Spleen (tissue), 11 donors: ENCODE data around the gene XG. TPM values are rescaled to one million over a fixed set of nuclear protein-coding genes. Genes with fewer than 3 reads are reported as not detected.

Experiments used
- DNase-seq: peaks from one replicate; pipeline ENCODE4 v3.0.0-alpha.2; 2020
- H3K27ac ChIP-seq, 8 donors: fragments of 200-600 bp; sonication (generic) in 7 of 8; 1 replicate in 4 of 8; 2 replicates in 4 of 8; pipeline versions ENCODE4 v1.5.0 to v1.8.0; 2016 to 2021; ENCODE audit warnings: inconsistent platforms in 4 of 8, mild to moderate bottlenecking in 4 of 8, moderate library complexity in 1 of 8
- H3K27me3 ChIP-seq, 7 donors: fragments of 200-600 bp; sonication (generic) in 6 of 7; replicated peaks in 1 of 7; 1 replicate in 4 of 7; 2 replicates in 3 of 7; pipeline versions ENCODE4 v1.5.0 to v1.8.0; 2016 to 2021; ENCODE audit warnings: inconsistent platforms in 3 of 7, mild to moderate bottlenecking in 1 of 7
- H3K36me3 ChIP-seq, 6 donors: fragments of 200-600 bp; sonication (generic) in 5 of 6; 1 replicate in 4 of 6; 2 replicates in 2 of 6; pipeline versions ENCODE4 v1.5.0 to v1.8.0; 2016 to 2021; ENCODE audit warnings: inconsistent platforms in 2 of 6
- H3K4me1 ChIP-seq, 6 donors: fragments of 200-600 bp; sonication (generic) in 5 of 6; 1 replicate in 3 of 6; 2 replicates in 3 of 6; pipeline versions ENCODE4 v1.5.0 to v1.8.0; 2016 to 2021; ENCODE audit warnings: inconsistent platforms in 3 of 6
- H3K4me3 ChIP-seq, 8 donors: fragments of 200-600 bp; sonication (generic) in 7 of 8; 1 replicate in 4 of 8; 2 replicates in 4 of 8; pipeline versions ENCODE4 v1.5.0 to v1.8.0; 2016 to 2021; ENCODE audit warnings: inconsistent platforms in 4 of 8, mild to moderate bottlenecking in 4 of 8, moderate library complexity in 2 of 8
- H3K9me3 ChIP-seq, 8 donors: fragments of 200-600 bp; sonication (generic) in 7 of 8; 1 replicate in 4 of 8; 2 replicates in 4 of 8; pipeline versions ENCODE4 v1.5.0 to v1.8.0; 2016 to 2021; ENCODE audit warnings: inconsistent platforms in 4 of 8
- POLR2A ChIP-seq, 3 donors: fragments of 450-650 bp; IDR thresholded peaks; one replicate each; pipeline ENCODE4 v1.5.1; 2017; ENCODE audit warnings: antibody characterized with exemption in 3 of 3, mild to moderate bottlenecking in 1 of 3
- POLR2AphosphoS5 ChIP-seq, 3 donors: sonication (generic); formaldehyde crosslinking; IDR thresholded peaks; one replicate each; pipeline ENCODE4 v1.5.1; 2017; ENCODE audit warnings: antibody characterized with exemption in 3 of 3
- WGBS, 5 donors: extraction: QIAGEN DNeasy Blood & Tissue Kit in 3 of 5; methylation state at CpG; one replicate each; pipeline versions ENCODE4 v1.1.5 to v1.1.7; 2013 to 2018; 5-methylcytosine and 5-hydroxymethylcytosine counted together
- intact Hi-C: fragments of 100-400 bp; cut with DNase I; formaldehyde crosslinking; loops from one replicate; pipeline ENCODE4 v1.15.0; 2023; ENCODE audit warnings: low total_unique reads
- polyA plus RNA-seq, 3 donors: library from polyadenylated mRNA; stranded (reverse); fragments of 200-250 nt; gene quantifications; one replicate each; pipeline ENCODE4 v1.2.1, GENCODE V29; 2013
- total RNA-seq, 7 donors: library from RNA; depleted of rRNA in 3 of 7; stranded (reverse); fragments of >200 nt in 3 of 7; fragmentation: NEBNext Ultra II Directional in 4 of 7; extraction: Animal tissue kit (Norgen Biotek cat#: 25700) in 4 of 7; gene quantifications; one replicate each; pipeline versions ENCODE4 v1.1.0 to v1.2.1, GENCODE V29; 2016 to 2021
- TF ChIP-seq, protein P1 (sequence below), 11 experiments: fragments of 200-600 bp in 7 of 11; fragments of 450-650 bp in 4 of 11; sonication (generic) in 4 of 11; IDR thresholded peaks in 8 of 11; conservative IDR thresholded peaks in 3 of 11; 1 replicate in 7 of 11; 2 replicates in 4 of 11; pipeline versions ENCODE4 v1.4.0 to v1.8.0; 2016 to 2021; ENCODE audit warnings: antibody characterized with exemption in 11 of 11, inconsistent platforms in 4 of 11, mild to moderate bottlenecking in 1 of 11
- donor health status: healthy with polysubstance abuse.
- donor health status: DM: no; HTN: no; CAD: no; lungs with moderate emphysema.
- donor health status: DM: no; HTN: no; CAD: no.
- donor health status: Bipolar disorder and iron deficiency.
- donor health status: healthy.
- donor health status: DM: no; HTN: no; CAD: no.
- donor health status: DM: yes; HTN: yes; CAD: no.

Gene XG
- total and polyA plus RNA-seq, 10 donors = 0.03 to 0.87 (median 0.20) TPM; not detected in 4

GRCh38 chrX:2782778-2783177, 30.9 kb downstream of the XG start:
- H3K4me3 ChIP-seq = no peak overlapping the region
- H3K36me3 ChIP-seq = no peaks in the 10 kb centered on the region
- whole genome bisulfite sequencing, 5 donors = 48 to 66% (median 59%) methylated on average over 4 of the region's 4 CpGs
- no peak overlapping the region for H3K27ac ChIP-seq
- intact Hi-C loops = no loop called here
- H3K4me1 ChIP-seq = no peaks in the 10 kb centered on the region
- no peaks in the 10 kb centered on the region for H3K27me3 ChIP-seq
- H3K9me3 ChIP-seq = no peaks in the 10 kb centered on the region
- DNase-seq = no peak
- TF ChIP-seq POLR2AphosphoS5 (IDR thresholded peaks at IDR 0.05) (no peak), POLR2A (IDR thresholded peaks at IDR 0.05) (no peak)
- TF ChIP-seq, protein P1, sequence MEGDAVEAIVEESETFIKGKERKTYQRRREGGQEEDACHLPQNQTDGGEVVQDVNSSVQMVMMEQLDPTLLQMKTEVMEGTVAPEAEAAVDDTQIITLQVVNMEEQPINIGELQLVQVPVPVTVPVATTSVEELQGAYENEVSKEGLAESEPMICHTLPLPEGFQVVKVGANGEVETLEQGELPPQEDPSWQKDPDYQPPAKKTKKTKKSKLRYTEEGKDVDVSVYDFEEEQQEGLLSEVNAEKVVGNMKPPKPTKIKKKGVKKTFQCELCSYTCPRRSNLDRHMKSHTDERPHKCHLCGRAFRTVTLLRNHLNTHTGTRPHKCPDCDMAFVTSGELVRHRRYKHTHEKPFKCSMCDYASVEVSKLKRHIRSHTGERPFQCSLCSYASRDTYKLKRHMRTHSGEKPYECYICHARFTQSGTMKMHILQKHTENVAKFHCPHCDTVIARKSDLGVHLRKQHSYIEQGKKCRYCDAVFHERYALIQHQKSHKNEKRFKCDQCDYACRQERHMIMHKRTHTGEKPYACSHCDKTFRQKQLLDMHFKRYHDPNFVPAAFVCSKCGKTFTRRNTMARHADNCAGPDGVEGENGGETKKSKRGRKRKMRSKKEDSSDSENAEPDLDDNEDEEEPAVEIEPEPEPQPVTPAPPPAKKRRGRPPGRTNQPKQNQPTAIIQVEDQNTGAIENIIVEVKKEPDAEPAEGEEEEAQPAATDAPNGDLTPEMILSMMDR (IDR thresholded peaks at IDR 0.05 in 8 of 11, conservative IDR thresholded peaks at IDR 0.05 in 3 of 11) = no peak

GRCh38 chrX:2784026-2784425, 32.2 kb downstream of the XG start:
- 65 to 93% (median 85%) methylated on average over 5 to 6 of the region's 6 CpGs for WGBS, 5 donors
- no peak for DNase-seq
- no peaks in the 10 kb centered on the region for H3K27me3 ChIP-seq
- H3K4me3 ChIP-seq = no peak overlapping the region
- no peak for TF ChIP-seq POLR2AphosphoS5 (IDR thresholded peaks at IDR 0.05)
- TF ChIP-seq, protein P1 (IDR thresholded peaks at IDR 0.05 in 8 of 11, conservative IDR thresholded peaks at IDR 0.05 in 3 of 11) = no peak
- TF ChIP-seq POLR2A (IDR thresholded peaks at IDR 0.05) = no peak
- no peaks in the 10 kb centered on the region for H3K36me3 ChIP-seq
- intact Hi-C loops = no loop called here
- H3K4me1 ChIP-seq = no peaks in the 10 kb centered on the region
- no peaks in the 10 kb centered on the region for H3K9me3 ChIP-seq
- no peak overlapping the region for H3K27ac ChIP-seq

GRCh38 chrX:2785538-2785937, 33.7 kb downstream of the XG start:
- no peaks in the 10 kb centered on the region for H3K36me3 ChIP-seq
- TF ChIP-seq POLR2A (IDR thresholded peaks at IDR 0.05) = no peak
- TF ChIP-seq, protein P1 (IDR thresholded peaks at IDR 0.05 in 8 of 11, conservative IDR thresholded peaks at IDR 0.05 in 3 of 11) = no peak
- no peak for TF ChIP-seq POLR2AphosphoS5 (IDR thresholded peaks at IDR 0.05)
- WGBS, 5 donors = 62 to 84% (median 67%) methylated on average over 4 of the region's 4 CpGs
- no peak overlapping the region for H3K4me3 ChIP-seq
- H3K9me3 ChIP-seq = no peaks in the 10 kb centered on the region
- no peak for DNase-seq
- intact Hi-C loops = no loop called here
- no peak overlapping the region for H3K27ac ChIP-seq
- H3K4me1 ChIP-seq = no peaks in the 10 kb centered on the region
- no peaks in the 10 kb centered on the region for H3K27me3 ChIP-seq

- Histone ChIP-seq H3K4me1 (no peaks in the 10 kb centered on the region), H3K9me3 (no peaks in the 10 kb centered on the region), H3K27ac (no peak overlapping the region), H3K4me3 (no peak overlapping the region), H3K36me3 (no peaks in the 10 kb centered on the region), H3K27me3 (no peaks in the 10 kb centered on the region)
- 73 to 85% (median 80%) methylated on average over 4 of the region's 4 CpGs for WGBS, 5 donors
- DNase-seq = no peak
- intact Hi-C loops = no loop called here
- TF ChIP-seq POLR2A (IDR thresholded peaks at IDR 0.05) (no peak), POLR2AphosphoS5 (IDR thresholded peaks at IDR 0.05) (no peak)
- TF ChIP-seq, protein P1 (IDR thresholded peaks at IDR 0.05 in 8 of 11, conservative IDR thresholded peaks at IDR 0.05 in 3 of 11) = no peak
These were observed 37.1 kb downstream of the XG start for GRCh38 chrX:2788980-2789379.
